ENCODE data around the gene ABCC4. TPM values are rescaled to one million over a fixed set of nuclear protein-coding genes. Genes with fewer than 3 reads are reported as not detected.

The ABCC4 gene
- total RNA-seq, 1 experiment from 2014 or later: 52.0 TPM

GRCh38 chr13:95261956-95262355 lies 39.3 kb downstream of the ABCC4 start:
- Histone ChIP-seq H3K4me1 (ENCODE audit: insufficient read depth, low read length, poor library complexity, severe bottlenecking) (no peaks in the 10 kb centered on the region), H3K36me3 (ENCODE audit: insufficient read depth, low read length, poor library complexity, severe bottlenecking) (no peaks in the 10 kb centered on the region), H3K4me3 (ENCODE audit: low read depth, low read length, poor library complexity, severe bottlenecking) (no peak overlapping the region), H3K27me3 (replicated peaks; ENCODE audit: insufficient read depth, low read depth, low read length, poor library complexity) (no peaks in the 10 kb centered on the region), H3K9me3 (ENCODE audit: low read depth, low read length, poor library complexity, severe bottlenecking) (peaks cover 4% of the 10 kb centered on the region), H3K27ac (ENCODE audit: low read depth, low read length, poor library complexity, severe bottlenecking) (no peak overlapping the region)
- BruUV-seq (replicated peaks): no TSS peak
- CTCF ChIA-PET: no interaction called here
- intact Hi-C loops (cut with micrococcal nuclease; ENCODE audit: unreplicated experiment): no loop called here
- DNase-seq (ENCODE audit: low spot score): no peak
- POLR2A ChIA-PET (ENCODE audit: low non-redundant PET): interaction anchor here (0.6 kb wide), 1 partner anchor 150 kb away, joined by 3 read pairs; no protein-coding TSS in a partner anchor
- TF ChIP-seq EZH2 (IDR thresholded peaks at IDR 0.05; ENCODE audit: borderline replicate concordance, low read depth, low read length, poor library complexity, severe bottlenecking): no peak
- TF ChIP-seq CTCF (conservative IDR thresholded peaks at IDR 0.05; ENCODE audit: low read depth, low read length): no peak

- Histone ChIP-seq H3K27me3 (replicated peaks; ENCODE audit: insufficient read depth, low read depth, low read length, poor library complexity) (no peaks in the 10 kb centered on the region), H3K9me3 (ENCODE audit: low read depth, low read length, poor library complexity, severe bottlenecking) (no peaks in the 10 kb centered on the region), H3K4me3 (ENCODE audit: low read depth, low read length, poor library complexity, severe bottlenecking) (no peak overlapping the region), H3K36me3 (ENCODE audit: insufficient read depth, low read length, poor library complexity, severe bottlenecking) (no peaks in the 10 kb centered on the region), H3K27ac (ENCODE audit: low read depth, low read length, poor library complexity, severe bottlenecking) (no peak overlapping the region), H3K4me1 (ENCODE audit: insufficient read depth, low read length, poor library complexity, severe bottlenecking) (no peaks in the 10 kb centered on the region)
- no peak for TF ChIP-seq CTCF (conservative IDR thresholded peaks at IDR 0.05; ENCODE audit: low read depth, low read length)
- TF ChIP-seq EZH2 (IDR thresholded peaks at IDR 0.05; ENCODE audit: borderline replicate concordance, low read depth, low read length, poor library complexity, severe bottlenecking): no peak
- no peak for DNase-seq (ENCODE audit: low spot score)
- POLR2A ChIA-PET (ENCODE audit: low non-redundant PET): interaction anchor here (0.6 kb wide), 1 partner anchor 105 kb away, joined by 3 read pairs; no protein-coding TSS in a partner anchor
- intact Hi-C loops (cut with micrococcal nuclease; ENCODE audit: unreplicated experiment): no loop called here
- CTCF ChIA-PET: no interaction called here
- no TSS peak for BruUV-seq (replicated peaks)
Measured at GRCh38 chr13:95260031-95260525, 41.2 kb downstream of the ABCC4 start.

- intact Hi-C loops (cut with micrococcal nuclease; ENCODE audit: unreplicated experiment): no loop called here
- Histone ChIP-seq H3K27ac (ENCODE audit: low read depth, low read length, poor library complexity, severe bottlenecking) (no peak overlapping the region), H3K4me3 (ENCODE audit: low read depth, low read length, poor library complexity, severe bottlenecking) (no peak overlapping the region), H3K27me3 (replicated peaks; ENCODE audit: insufficient read depth, low read depth, low read length, poor library complexity) (no peaks in the 10 kb centered on the region), H3K36me3 (ENCODE audit: insufficient read depth, low read length, poor library complexity, severe bottlenecking) (no peaks in the 10 kb centered on the region), H3K9me3 (ENCODE audit: low read depth, low read length, poor library complexity, severe bottlenecking) (no peaks in the 10 kb centered on the region), H3K4me1 (ENCODE audit: insufficient read depth, low read length, poor library complexity, severe bottlenecking) (no peaks in the 10 kb centered on the region)
- ChIA-PET POLR2A (ENCODE audit: low non-redundant PET) (no interaction called here), CTCF (no interaction called here)
- DNase-seq (ENCODE audit: low spot score): no peak
- BruUV-seq (replicated peaks): no TSS peak
- TF ChIP-seq CTCF (conservative IDR thresholded peaks at IDR 0.05; ENCODE audit: low read depth, low read length) (no peak), EZH2 (IDR thresholded peaks at IDR 0.05; ENCODE audit: borderline replicate concordance, low read depth, low read length, poor library complexity, severe bottlenecking) (no peak)
Measured at GRCh38 chr13:95258619-95259194, 42.5 kb downstream of the ABCC4 start.

All from A673 (cell line).